Measurements from ENCODE around the gene ADAMTS5.

Gene ADAMTS5

DNA sequence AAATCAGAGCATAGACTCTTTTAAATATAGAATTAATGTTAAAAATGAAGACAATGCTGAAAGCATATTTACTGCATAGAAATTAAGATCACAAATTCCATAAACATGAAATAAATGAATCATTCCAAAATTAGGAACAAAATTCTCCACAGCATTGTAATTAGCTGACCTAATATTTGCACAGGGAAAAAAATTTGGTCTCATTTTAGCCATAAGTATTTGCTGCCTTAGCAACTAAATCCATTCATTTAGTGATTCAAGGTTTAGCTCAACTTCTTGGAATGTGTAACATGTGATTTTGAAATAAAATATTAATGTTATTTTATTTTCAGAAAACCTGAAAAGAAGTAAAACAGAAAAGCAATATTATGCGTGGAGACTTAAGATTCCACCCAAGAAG lies 25.5 kb downstream of the ADAMTS5 start:
- no peaks in the 10 kb centered on the region for H3K27me3 ChIP-seq (ENCODE audit: insufficient read depth, low read length, poor library complexity)
- no peaks in the 10 kb centered on the region for H3K36me3 ChIP-seq (ENCODE audit: insufficient read depth, low read length)
- no peaks in the 10 kb centered on the region for H3K9me3 ChIP-seq (ENCODE audit: insufficient read depth, low read length, severe bottlenecking)
- H3K4me1 ChIP-seq (ENCODE audit: insufficient read depth, low read length), result no peaks in the 10 kb centered on the region
- ATAC-seq (ENCODE audit: insufficient read depth, low read depth) (no peak), DNase-seq (no peak)
- H3K4me3 ChIP-seq (ENCODE audit: low read depth in 1 of 2, low read length in 2 of 2), result no peak overlapping the region
- H3K4me2 ChIP-seq (ENCODE audit: insufficient read depth, low read length), result no peak overlapping the region
- H2AFZ ChIP-seq (ENCODE audit: low read depth, low read length), result no peak overlapping the region
- no peaks in the 10 kb centered on the region for H4K20me1 ChIP-seq (ENCODE audit: insufficient read depth, low read length)
- TF ChIP-seq, protein P1, sequence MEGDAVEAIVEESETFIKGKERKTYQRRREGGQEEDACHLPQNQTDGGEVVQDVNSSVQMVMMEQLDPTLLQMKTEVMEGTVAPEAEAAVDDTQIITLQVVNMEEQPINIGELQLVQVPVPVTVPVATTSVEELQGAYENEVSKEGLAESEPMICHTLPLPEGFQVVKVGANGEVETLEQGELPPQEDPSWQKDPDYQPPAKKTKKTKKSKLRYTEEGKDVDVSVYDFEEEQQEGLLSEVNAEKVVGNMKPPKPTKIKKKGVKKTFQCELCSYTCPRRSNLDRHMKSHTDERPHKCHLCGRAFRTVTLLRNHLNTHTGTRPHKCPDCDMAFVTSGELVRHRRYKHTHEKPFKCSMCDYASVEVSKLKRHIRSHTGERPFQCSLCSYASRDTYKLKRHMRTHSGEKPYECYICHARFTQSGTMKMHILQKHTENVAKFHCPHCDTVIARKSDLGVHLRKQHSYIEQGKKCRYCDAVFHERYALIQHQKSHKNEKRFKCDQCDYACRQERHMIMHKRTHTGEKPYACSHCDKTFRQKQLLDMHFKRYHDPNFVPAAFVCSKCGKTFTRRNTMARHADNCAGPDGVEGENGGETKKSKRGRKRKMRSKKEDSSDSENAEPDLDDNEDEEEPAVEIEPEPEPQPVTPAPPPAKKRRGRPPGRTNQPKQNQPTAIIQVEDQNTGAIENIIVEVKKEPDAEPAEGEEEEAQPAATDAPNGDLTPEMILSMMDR (IDR thresholded peaks at IDR 0.05; ENCODE audit: borderline replicate concordance, extremely low read depth, low read length, poor library complexity, severe bottlenecking), result no peak
- no peak for TF ChIP-seq EZH2 (IDR thresholded peaks at IDR 0.05; ENCODE audit: borderline replicate concordance, low read depth, low read length, severe bottlenecking)
- H3K9ac ChIP-seq (ENCODE audit: low read depth, low read length), result no peak overlapping the region
- H3K27ac ChIP-seq (ENCODE audit: low read length), result no peak overlapping the region
- H3K79me2 ChIP-seq (ENCODE audit: insufficient read depth, low read length), result no peaks in the 10 kb centered on the region

DNA sequence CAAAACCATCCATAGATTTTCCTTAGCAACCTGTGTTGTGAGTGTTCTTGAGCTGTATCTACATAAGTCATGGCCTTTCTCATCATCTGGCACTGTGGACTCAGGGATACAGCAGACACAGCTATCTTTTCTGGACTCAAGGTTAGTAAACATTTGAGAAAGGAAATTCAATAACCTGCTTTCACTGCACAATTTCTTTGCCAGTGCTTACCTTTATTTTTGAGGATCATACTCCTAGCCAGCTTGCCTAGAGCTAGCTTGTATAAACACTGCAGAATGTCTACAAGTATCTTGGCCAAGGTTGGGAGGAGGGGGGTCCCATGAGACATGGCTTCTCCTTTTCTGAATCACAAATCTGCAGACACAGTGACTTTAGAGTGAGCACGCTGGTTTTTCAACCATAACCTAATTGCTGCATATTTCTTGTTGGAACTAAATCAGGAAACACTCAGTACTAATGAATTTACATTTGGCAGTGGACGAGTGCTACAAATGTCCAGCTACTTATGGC lies 27.2 kb downstream of the ADAMTS5 start:
- Histone ChIP-seq H3K4me2 (ENCODE audit: insufficient read depth, low read length) (no peak overlapping the region), H3K79me2 (ENCODE audit: insufficient read depth, low read length) (no peaks in the 10 kb centered on the region), H3K36me3 (ENCODE audit: insufficient read depth, low read length) (no peaks in the 10 kb centered on the region), H2AFZ (ENCODE audit: low read depth, low read length) (no peak overlapping the region), H3K4me1 (ENCODE audit: insufficient read depth, low read length) (no peaks in the 10 kb centered on the region), H3K4me3 (ENCODE audit: low read depth in 1 of 2, low read length in 2 of 2) (no peak overlapping the region), H3K9me3 (ENCODE audit: insufficient read depth, low read length, severe bottlenecking) (no peaks in the 10 kb centered on the region), H3K9ac (ENCODE audit: low read depth, low read length) (no peak overlapping the region), H3K27me3 (ENCODE audit: insufficient read depth, low read length, poor library complexity) (no peaks in the 10 kb centered on the region), H4K20me1 (ENCODE audit: insufficient read depth, low read length) (no peaks in the 10 kb centered on the region), H3K27ac (ENCODE audit: low read length) (no peak overlapping the region)
- DNase-seq (no peak), ATAC-seq (ENCODE audit: insufficient read depth, low read depth) (no peak)
- TF ChIP-seq EZH2 (IDR thresholded peaks at IDR 0.05; ENCODE audit: borderline replicate concordance, low read depth, low read length, severe bottlenecking), result no peak
- TF ChIP-seq, protein P1 (IDR thresholded peaks at IDR 0.05; ENCODE audit: borderline replicate concordance, extremely low read depth, low read length, poor library complexity, severe bottlenecking), result no peak

GRCh38 chr21:26936641-26937040 lies 30.2 kb downstream of the ADAMTS5 start:
- H3K4me3 ChIP-seq (ENCODE audit: low read depth in 1 of 2, low read length in 2 of 2), result no peak overlapping the region
- DNase-seq, result no peak

More at GRCh38 chr21:26936641-26937040, 30.2 kb downstream of the ADAMTS5 start:
- H2AFZ ChIP-seq (ENCODE audit: low read depth, low read length), result no peak overlapping the region
- no peaks in the 10 kb centered on the region for H3K4me1 ChIP-seq (ENCODE audit: insufficient read depth, low read length)
- no peaks in the 10 kb centered on the region for H3K9me3 ChIP-seq (ENCODE audit: insufficient read depth, low read length, severe bottlenecking)
- ATAC-seq (ENCODE audit: insufficient read depth, low read depth), result no peak
- no peak overlapping the region for H3K9ac ChIP-seq (ENCODE audit: low read depth, low read length)
- H4K20me1 ChIP-seq (ENCODE audit: insufficient read depth, low read length), result no peaks in the 10 kb centered on the region
- no peaks in the 10 kb centered on the region for H3K27me3 ChIP-seq (ENCODE audit: insufficient read depth, low read length, poor library complexity)
- H3K79me2 ChIP-seq (ENCODE audit: insufficient read depth, low read length), result no peaks in the 10 kb centered on the region
- no peak overlapping the region for H3K27ac ChIP-seq (ENCODE audit: low read length)
- H3K36me3 ChIP-seq (ENCODE audit: insufficient read depth, low read length), result no peaks in the 10 kb centered on the region
- H3K4me2 ChIP-seq (ENCODE audit: insufficient read depth, low read length), result no peak overlapping the region
- TF ChIP-seq EZH2 (IDR thresholded peaks at IDR 0.05; ENCODE audit: borderline replicate concordance, low read depth, low read length, severe bottlenecking), result no peak
- TF ChIP-seq, protein P1 (IDR thresholded peaks at IDR 0.05; ENCODE audit: borderline replicate concordance, extremely low read depth, low read length, poor library complexity, severe bottlenecking), result no peak

Measured in DND-41 (cell line).